GM10266 (cell line): ENCODE data around the gene GJD3.
"Not testable (repeated sequence)": the region's sequence is repeated elsewhere in the genome, so short reads cannot be mapped to it uniquely, and the experiment has no call there.

ENCODE experiments used
- DNase-seq: peaks from one replicate; pipeline ENCODE4 v3.0.0; 2012; ENCODE audit errors: extremely low spot score
- CTCF ChIP-seq: IDR thresholded peaks from 2 replicates; pipeline ENCODE4 v1.5.1; 2012; ENCODE audit warnings: mild to moderate bottlenecking, low read depth; ENCODE audit not compliant: control insufficient read depth, insufficient read depth; ENCODE audit errors: missing control alignments

Gene GJD3

GRCh38 chr17:40364121-40364861, at the start of gene GJD3:
TSS of gene GJD3 (minus strand) at chr17:40364737. CDS start at chr17:40363815, 922 bp downstream.
- peak; percentile 25 for DNase-seq
- TF ChIP-seq CTCF = no peak

- DNase-seq = not testable (repeated sequence)
These were observed 49.8 kb upstream of the GJD3 start for GRCh38 chr17:40414312-40414711.

GRCh38 chr17:40412880-40413279, 48.3 kb upstream of the GJD3 start:
- no peak for TF ChIP-seq CTCF
- DNase-seq = no peak

GRCh38 chr17:40411821-40412220, 47.3 kb upstream of the GJD3 start:
- DNase-seq = no peak

GRCh38 chr17:40410082-40410481, 45.5 kb upstream of the GJD3 start:
- no peak for TF ChIP-seq CTCF
- no peak for DNase-seq

More at GRCh38 chr17:40411821-40412220, 47.3 kb upstream of the GJD3 start:
- TF ChIP-seq CTCF = no peak

- DNase-seq = not testable (repeated sequence)
These were observed 45.0 kb upstream of the GJD3 start for GRCh38 chr17:40409540-40409939.

GRCh38 chr17:40407460-40407859, 42.9 kb upstream of the GJD3 start:
- DNase-seq = no peak
- no peak for TF ChIP-seq CTCF

GRCh38 chr17:40404003-40404402, 39.5 kb upstream of the GJD3 start:
- DNase-seq = no peak
- TF ChIP-seq CTCF = no peak
